ENCODE data around the gene YTHDF2.
A peak's percentile ranks its signal among the peaks of the same experiment; 100 is the strongest.

Gene YTHDF2

DNA sequence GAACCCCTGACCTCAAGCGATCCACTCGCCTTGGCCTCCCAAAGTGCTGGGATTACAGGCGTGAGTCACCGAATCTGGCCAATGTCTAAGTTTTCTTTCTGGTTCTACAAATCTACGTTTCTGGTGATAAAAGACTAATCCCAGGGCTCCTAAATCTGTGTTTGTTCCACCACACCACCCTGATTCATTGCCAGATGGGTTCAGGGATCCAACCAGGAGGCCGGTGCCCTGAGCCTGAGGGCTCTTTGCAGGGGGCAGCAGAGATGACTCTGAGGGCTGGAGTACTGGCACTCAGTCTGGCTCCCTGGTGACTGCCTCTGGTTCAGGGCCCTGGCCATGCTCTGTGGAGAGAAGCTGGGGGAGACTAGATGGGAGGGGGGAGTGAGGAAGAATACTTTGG, 64.7 kb downstream of the YTHDF2 start:
- DNase-seq (ENCODE audit: low spot score), result no peak

DNA sequence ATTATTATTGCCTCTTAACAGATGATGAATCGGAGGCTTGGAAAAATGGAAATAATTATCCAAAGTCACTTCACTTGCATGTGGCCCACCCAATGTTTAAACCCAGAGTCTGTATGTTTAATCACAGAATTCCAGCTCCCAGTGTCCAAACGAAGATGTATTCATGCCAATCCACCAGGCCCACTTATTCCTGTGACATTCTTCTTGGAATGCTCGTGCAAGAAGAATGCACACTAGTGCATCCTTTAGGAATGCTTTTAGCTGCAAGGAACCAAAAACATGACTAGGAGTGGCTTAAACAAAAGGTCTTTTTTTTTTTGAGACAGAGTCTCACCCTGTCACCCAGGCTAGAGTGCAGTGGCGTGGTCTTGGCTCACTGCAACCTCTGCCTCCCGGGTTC, 66.3 kb downstream of the YTHDF2 start:
- DNase-seq (ENCODE audit: low spot score), result no peak

DNA sequence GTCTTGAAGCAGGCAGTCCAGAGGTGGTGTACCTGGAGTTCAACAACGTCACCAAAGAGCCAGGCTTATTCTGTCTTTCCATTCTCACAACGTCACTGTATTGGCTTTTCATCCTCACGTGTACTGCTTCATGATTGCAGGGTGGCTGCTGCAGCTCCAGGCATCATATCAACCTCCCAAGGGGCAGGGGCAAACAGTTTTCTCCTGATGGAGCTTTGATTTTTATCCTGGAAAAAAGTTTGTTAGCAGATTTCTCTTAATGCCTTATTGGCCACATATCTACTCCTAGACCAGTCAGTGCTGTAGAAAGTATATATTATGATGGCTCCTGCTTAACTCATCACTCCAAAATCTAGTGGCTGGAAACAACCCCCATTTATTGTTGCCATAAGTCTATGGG, 66.9 kb downstream of the YTHDF2 start:
- DNase-seq (ENCODE audit: low spot score), result no peak

DNA sequence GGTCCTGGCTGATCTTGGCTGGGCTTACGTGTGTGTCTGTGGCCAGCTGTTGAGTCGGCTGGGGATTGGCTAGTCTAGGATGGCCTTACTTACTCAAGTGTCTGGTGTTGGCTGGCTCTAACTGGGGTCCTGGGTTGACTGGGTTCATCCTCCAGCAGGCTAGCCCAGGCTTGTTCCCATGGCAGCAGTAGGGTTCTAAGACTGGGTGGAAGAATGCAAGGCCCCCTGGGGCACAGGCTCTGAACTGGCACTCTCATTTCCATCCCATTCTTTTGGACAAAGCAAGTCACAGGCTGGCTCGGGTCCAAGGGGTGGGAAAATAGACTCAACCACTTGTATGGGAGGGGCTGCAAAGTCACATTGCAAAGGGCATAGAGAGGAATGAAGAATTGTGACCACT, 67.3 kb downstream of the YTHDF2 start:
- DNase-seq (ENCODE audit: low spot score), result no peak

DNA sequence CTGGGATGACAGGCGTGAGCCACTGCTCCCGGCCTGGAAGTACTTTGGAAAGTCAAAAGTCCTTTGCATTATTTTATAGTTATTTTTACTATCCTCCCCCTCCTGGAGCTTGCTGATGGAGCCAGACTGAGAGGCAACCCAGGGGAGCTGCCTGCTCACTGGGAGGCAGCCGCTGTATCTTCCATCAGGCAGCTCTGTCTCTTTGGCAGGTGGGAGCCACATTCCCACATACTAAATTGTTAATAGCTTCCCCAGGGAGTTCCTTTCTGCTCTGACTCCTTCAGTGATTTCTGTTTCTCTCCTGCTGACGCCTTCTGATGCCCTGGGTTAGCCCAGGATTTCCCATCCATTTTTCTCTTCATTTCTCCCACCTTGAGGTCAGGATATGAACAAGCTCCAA, 70.3 kb downstream of the YTHDF2 start:
- DNase-seq (ENCODE audit: low spot score), result no peak

DNA sequence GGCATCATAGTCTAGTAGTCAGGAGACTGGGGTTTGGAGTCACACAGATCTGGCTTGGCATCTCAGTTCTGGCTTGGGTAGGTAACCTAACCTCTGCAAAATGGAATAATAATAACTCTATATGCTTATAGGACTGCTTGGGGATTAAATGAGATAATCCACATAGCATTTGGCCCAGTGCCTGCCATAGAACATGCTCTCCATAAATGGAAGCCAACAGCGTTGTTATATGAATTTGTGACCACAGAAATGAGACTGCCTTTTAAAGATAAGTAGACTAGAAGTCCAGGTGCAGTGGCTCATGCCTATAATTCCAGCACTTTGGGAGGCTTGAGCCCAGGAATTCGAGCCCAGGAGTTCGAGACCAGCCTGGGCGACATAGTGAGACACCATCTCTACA, 71.2 kb downstream of the YTHDF2 start:
- DNase-seq (ENCODE audit: low spot score), result no peak

DNA sequence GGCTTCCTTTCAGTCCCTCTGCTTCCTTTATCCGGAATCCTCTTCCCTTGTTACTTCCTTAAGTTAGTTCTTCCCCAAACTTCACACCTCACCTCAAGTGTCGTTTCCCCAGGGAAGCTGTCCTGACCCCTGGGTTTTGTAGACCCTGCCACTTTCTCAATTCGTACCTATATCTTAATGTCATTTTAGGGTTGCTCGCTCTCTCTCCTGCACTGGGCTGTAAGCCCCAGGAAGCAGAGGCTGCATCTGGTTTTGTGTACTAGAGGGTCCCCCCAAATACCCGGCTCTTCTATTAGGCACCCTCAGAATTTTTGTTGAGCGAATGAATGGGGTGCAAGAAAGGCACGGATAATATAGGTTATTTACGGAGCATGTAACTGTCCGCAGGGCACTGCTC, 74.6 kb downstream of the YTHDF2 start:
- no peak for DNase-seq (ENCODE audit: low spot score)

DNA sequence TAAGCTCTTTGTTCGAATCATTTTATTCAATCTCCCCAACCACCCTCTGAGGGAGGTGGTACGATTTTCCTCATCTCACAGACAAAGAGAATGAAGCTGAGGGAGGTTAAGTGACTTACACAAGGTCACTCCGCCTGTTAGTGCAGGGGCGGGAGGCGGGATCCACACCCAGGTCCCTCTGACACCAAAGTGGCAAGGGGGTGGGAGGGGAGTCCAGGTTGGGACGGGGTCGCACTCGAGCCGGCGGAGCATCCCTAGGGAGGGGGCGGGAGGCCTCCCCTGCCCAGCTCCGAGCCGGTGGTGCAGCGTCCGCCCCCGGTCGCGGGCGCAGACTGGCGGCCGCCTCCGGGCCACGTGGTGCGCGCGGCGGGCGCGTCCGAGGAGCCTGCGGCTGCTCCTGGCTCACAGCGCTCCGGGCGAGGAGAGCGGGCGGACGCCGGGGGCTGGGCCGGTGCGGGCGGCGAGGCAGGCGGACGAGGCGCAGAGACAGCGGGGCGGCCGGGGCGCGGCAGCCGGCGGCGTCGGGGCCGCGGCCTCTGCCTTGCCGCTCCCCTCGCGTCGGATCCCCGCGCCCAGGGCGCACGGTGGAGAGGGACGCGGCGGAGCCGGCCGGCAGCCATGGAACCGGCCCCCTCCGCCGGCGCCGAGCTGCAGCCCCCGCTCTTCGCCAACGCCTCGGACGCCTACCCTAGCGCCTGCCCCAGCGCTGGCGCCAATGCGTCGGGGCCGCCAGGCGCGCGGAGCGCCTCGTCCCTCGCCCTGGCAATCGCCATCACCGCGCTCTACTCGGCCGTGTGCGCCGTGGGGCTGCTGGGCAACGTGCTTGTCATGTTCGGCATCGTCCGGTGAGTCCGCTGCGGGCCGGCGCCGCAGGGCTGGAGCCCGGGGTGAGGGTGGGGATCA, 75.3 kb downstream of the YTHDF2 start, which contains the start of gene OPRD1:
OPRD1 (plus strand) TSS at position 405 of the 903 bp plus-strand sequence; CDS start at position 619, 214 bp downstream.
- peak; percentile 53 for DNase-seq (ENCODE audit: low spot score)

DNA sequence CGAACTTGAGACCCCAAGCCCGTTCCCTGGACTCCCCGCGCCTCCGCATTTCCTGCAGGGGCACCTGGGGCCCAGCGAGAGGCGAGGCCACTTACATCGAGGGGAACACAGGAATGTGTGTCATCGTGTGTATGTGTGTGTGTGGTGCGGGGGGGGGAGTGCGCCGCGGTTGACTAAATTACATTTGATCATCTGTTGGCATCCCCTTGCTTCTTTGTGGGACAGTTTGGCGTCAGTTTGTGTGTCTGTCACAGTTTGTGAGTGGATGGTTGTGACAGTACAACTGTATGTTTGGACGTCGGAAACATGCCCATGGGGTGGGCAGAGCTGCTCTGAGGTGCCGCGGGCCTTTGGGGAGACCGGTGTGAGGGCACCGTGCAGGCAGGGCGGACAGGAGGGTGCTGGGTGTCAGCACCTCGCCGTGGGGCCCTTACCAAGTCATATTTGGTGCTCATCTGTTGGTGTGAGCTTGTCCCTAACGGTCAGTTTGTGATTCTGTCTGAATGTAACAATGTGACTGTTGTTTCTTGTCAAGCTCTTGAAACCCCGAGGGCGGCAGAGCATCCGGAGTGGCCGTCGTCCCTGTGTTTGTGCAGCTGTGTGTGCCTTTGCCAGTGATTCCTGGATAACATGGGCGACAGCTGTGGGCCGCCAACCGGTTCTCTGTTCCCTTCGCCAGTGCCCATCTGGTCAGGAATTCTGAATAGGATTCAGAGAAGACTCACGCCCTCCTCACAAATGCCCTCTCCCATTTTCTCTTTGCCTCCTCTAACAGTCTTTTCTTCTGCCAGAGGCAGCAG, 76.1 kb downstream of the YTHDF2 start:
- DNase-seq (ENCODE audit: low spot score), result peak; percentile 59

DNA sequence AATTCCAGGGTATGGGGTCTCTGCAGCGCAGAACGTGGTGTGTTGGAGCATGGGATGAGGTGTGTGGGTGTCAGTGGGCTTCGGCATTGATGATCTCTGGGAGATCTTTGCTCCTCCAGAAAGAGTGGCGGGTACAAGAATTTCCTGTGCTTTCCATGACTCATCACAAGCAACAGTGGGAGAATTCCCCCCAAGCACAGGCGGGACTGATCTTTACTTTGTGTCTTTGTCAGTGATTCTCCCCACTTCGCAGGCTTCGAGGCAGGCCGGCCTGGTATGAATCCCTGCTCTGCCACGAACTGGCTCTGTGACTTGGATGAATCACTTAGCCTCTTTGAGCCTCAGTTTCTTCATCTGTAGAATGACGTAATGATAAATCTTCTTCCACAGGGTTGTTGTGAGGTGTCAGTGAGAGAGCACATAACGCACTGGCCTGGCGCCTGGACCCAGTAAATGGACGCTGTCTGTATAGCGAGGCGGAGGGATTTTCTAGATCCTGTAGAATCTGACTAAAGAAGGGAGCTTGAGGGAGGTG, 77.3 kb downstream of the YTHDF2 start:
- no peak for DNase-seq (ENCODE audit: low spot score)

DNA sequence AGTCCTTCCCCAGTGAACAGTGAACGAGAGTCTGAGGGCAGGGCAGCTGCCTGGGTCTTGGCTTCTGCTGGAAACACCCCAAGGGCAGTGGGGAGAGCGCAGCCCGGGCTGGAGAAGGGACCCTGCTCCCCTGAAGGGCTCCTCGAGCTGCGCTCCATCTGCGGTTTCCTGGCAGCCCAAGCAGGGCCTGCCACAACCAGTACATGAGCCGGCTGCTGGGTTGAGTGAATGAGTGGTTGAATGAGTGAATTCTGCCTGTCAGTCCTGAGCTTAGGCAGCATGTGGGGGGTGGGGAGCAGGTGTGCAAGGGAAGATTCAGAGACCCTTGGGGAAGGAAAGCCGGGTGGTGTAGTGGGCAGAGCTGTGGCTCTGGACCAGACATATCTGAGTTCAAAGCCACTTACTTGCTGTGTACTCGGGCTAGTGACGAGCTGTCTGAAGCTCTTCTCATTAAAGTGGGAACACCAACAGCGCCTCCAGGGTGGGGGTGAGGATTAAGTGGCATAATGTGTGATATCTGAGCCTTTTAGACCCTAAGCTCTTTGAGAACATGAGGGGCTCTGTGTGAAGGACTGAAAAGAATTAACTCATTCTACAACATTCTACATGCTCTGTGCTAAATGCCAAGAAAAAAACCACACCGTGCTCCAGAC, 78.9 kb downstream of the YTHDF2 start:
- DNase-seq (ENCODE audit: low spot score), result no peak

DNA sequence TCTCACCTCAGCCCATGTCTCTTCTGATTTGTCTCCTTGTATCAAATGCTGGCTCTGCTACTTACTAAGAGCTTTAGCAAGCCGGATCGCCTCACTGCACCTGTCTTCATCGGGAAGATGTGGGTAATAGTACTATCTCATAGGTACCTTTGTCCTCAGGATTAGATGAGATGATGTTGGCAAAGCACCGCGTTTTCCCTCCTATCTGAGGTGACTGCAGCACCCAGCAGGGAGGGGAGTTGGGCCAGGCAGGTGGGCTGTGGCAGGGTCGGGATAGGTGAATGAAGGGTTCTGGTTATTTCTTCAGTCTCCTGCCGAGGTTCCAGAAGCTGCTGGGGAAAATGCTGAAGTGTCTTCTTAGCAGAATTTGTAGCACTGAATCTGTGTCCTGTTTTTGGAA, 80.4 kb downstream of the YTHDF2 start:
- DNase-seq (ENCODE audit: low spot score), result no peak

DNA sequence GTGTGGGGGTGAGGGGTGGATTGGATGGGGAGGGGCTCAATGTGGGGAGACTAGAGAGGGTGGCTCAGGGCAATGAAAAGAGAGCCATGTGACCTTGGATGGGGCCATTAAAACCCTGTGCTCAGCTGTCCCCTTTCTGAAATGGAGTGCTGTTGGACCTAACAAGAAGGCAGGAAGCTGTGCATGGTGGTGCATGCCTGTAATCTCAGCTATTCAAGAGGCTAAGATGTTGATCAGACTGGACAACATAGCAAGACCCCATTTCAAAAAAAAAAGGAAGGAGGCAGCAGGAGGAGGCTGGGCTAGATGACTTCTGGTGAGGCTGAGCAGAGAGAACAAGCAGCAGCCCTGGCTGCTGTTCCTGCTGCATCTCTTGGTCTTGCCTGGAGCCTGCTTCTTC, 82.3 kb downstream of the YTHDF2 start:
- DNase-seq (ENCODE audit: low spot score), result no peak
